Right lobe of liver (tissue), 4 donors: Measurements from ENCODE around the gene PTPRU.

Source experiments
- CTCF ChIP-seq, 4 donors: fragments of 200-600 bp in 3 of 4; fragments of 450-650 bp in 1 of 4; IDR thresholded peaks; one replicate each; pipeline versions ENCODE4 v1.5.1 to v1.8.0; 2016 to 2022; ENCODE audit warnings: antibody characterized with exemption in 4 of 4, mild to moderate bottlenecking in 2 of 4
- POLR2A ChIP-seq: fragments of 450-650 bp; IDR thresholded peaks from one replicate; pipeline ENCODE4 v1.6.1; 2017; ENCODE audit warnings: antibody characterized with exemption, mild to moderate bottlenecking
- donor health status: DM: no; HTN: no; CAD: no.
- donor health status: DM: no; HTN: no; CAD: no.
- donor health status: DM: no; HTN: yes; CAD: no.

DNA sequence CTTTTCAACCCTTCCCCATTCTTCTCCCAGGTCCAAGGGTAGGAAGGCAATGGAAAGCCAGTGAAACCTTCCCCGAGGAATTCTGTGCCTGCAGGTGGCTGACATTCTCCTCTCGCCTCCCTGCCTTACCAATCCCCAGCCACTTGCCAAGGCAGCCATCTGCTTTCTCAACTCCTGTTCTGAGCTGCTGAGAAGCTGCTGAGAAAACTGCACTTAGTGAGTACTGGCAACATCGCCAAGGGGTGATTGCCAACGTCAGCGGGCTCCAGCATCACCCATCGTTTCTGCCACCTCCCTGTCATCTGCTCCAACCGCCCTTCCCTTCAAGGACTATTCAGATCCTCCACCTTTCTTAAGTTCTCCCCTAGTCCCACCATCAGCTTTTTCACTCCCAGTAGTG is 106.0 kb downstream of the PTPRU start:
- no peak for TF ChIP-seq CTCF (IDR thresholded peaks at IDR 0.05)
- TF ChIP-seq POLR2A = no peak
